Measurements from ENCODE around the gene MKRN2OS. TPM values are rescaled to one million over a fixed set of nuclear protein-coding genes. Genes with fewer than 3 reads are reported as not detected.

MKRN2OS gene
- polyA plus RNA-seq, 1 donor (not counting 4 experiments of a cell fraction or from before 2014, with no cell fraction given), result 4.0 TPM

DNA sequence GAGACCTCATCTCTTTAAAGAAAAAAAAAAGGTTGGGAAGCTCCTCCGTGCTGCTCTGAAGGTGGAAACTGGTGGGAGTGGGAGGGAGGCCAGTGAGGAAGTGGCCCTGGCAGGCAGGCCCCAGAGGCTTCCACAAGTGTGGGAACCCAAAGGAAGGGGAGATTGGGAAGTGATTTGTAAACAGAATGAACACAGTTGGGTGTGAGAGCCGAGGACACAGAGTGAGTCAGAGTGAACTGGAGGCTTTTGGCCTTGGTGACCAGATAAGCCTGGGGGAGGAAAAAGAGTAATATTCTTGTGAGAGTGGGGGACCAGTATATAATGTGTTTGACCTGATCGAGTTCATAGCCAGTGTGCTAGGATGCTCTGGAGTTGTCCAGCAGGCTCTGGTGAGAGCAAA is 34.6 kb upstream of the MKRN2OS start:
- Histone ChIP-seq H3K36me3 (ENCODE audit: control insufficient read depth in 2 of 2, extremely low read depth in 1 of 2, insufficient read depth in 2 of 2, low read length in 2 of 2) (peaks cover 33 to 37% of the 10 kb centered on the region in 2 experiments), H3K27me3 (ENCODE audit: control insufficient read depth, extremely low read depth, insufficient read depth, low read length) (no peaks in the 10 kb centered on the region), H4K20me1 (ENCODE audit: control insufficient read depth, extremely low read depth, insufficient read depth, low read length) (no peaks in the 10 kb centered on the region), H3K9me1 (ENCODE audit: control insufficient read depth, extremely low read depth, insufficient read depth, low read length) (no peaks in the 10 kb centered on the region), H3K9me3 (ENCODE audit: control insufficient read depth, low read depth, low read length) (no peaks in the 10 kb centered on the region), H2AFZ (ENCODE audit: control insufficient read depth, low read length) (no peak overlapping the region), H3K79me2 (ENCODE audit: control insufficient read depth, insufficient read depth, low read length) (no peaks in the 10 kb centered on the region), H3K4me2 (ENCODE audit: control insufficient read depth, extremely low read depth, insufficient read depth, low read depth, low read length) (no peak overlapping the region), H3K9ac (ENCODE audit: control insufficient read depth, extremely low read depth, insufficient read depth, low read length) (no peak overlapping the region), H3K4me3 (ENCODE audit: control insufficient read depth in 2 of 3, extremely low read depth in 1 of 3, insufficient read depth in 2 of 3, low read depth in 1 of 3, low read length in 3 of 3) (no peak overlapping the region), H3K4me1 (ENCODE audit: control insufficient read depth, extremely low read depth, insufficient read depth, low read length) (no peaks in the 10 kb centered on the region), H3K27ac (ENCODE audit: control insufficient read depth, insufficient read depth, low read length) (no peak overlapping the region)
- DNase-seq (ENCODE audit: low read depth, low spot score) (no peak), FAIRE-seq (no peak)
- dilution Hi-C loops (cut with MboI; ENCODE audit: extremely low pct_ligation_motif_present, low sequenced_read_pairs), result no loop called here
- TF ChIP-seq, protein P1, sequence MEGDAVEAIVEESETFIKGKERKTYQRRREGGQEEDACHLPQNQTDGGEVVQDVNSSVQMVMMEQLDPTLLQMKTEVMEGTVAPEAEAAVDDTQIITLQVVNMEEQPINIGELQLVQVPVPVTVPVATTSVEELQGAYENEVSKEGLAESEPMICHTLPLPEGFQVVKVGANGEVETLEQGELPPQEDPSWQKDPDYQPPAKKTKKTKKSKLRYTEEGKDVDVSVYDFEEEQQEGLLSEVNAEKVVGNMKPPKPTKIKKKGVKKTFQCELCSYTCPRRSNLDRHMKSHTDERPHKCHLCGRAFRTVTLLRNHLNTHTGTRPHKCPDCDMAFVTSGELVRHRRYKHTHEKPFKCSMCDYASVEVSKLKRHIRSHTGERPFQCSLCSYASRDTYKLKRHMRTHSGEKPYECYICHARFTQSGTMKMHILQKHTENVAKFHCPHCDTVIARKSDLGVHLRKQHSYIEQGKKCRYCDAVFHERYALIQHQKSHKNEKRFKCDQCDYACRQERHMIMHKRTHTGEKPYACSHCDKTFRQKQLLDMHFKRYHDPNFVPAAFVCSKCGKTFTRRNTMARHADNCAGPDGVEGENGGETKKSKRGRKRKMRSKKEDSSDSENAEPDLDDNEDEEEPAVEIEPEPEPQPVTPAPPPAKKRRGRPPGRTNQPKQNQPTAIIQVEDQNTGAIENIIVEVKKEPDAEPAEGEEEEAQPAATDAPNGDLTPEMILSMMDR (optimal IDR thresholded peaks at IDR 0.05 in 1 of 3, IDR thresholded peaks at IDR 0.05 in 1 of 3, conservative IDR thresholded peaks at IDR 0.05 in 1 of 3; ENCODE audit: extremely low read depth in 1 of 3, insufficient read depth in 2 of 3, low read length in 3 of 3), result no peak
- TF ChIP-seq EZH2 (IDR thresholded peaks at IDR 0.05; ENCODE audit: low read length), result no peak

GRCh38 chr3:12579456-12579855 is 34.2 kb upstream of the MKRN2OS start:
- Histone ChIP-seq H3K27ac (ENCODE audit: control insufficient read depth, insufficient read depth, low read length) (no peak overlapping the region), H3K36me3 (ENCODE audit: control insufficient read depth in 2 of 2, extremely low read depth in 1 of 2, insufficient read depth in 2 of 2, low read length in 2 of 2) (peaks cover 33 to 39% of the 10 kb centered on the region in 2 experiments), H4K20me1 (ENCODE audit: control insufficient read depth, extremely low read depth, insufficient read depth, low read length) (no peaks in the 10 kb centered on the region), H3K4me3 (ENCODE audit: control insufficient read depth in 2 of 3, extremely low read depth in 1 of 3, insufficient read depth in 2 of 3, low read depth in 1 of 3, low read length in 3 of 3) (no peak overlapping the region), H3K79me2 (ENCODE audit: control insufficient read depth, insufficient read depth, low read length) (no peaks in the 10 kb centered on the region), H3K27me3 (ENCODE audit: control insufficient read depth, extremely low read depth, insufficient read depth, low read length) (no peaks in the 10 kb centered on the region), H2AFZ (ENCODE audit: control insufficient read depth, low read length) (no peak overlapping the region), H3K9me3 (ENCODE audit: control insufficient read depth, low read depth, low read length) (no peaks in the 10 kb centered on the region), H3K4me2 (ENCODE audit: control insufficient read depth, extremely low read depth, insufficient read depth, low read depth, low read length) (no peak overlapping the region), H3K9ac (ENCODE audit: control insufficient read depth, extremely low read depth, insufficient read depth, low read length) (no peak overlapping the region), H3K9me1 (ENCODE audit: control insufficient read depth, extremely low read depth, insufficient read depth, low read length) (no peaks in the 10 kb centered on the region), H3K4me1 (ENCODE audit: control insufficient read depth, extremely low read depth, insufficient read depth, low read length) (no peaks in the 10 kb centered on the region)
- TF ChIP-seq EZH2 (IDR thresholded peaks at IDR 0.05; ENCODE audit: low read length), result no peak
- TF ChIP-seq, protein P1 (optimal IDR thresholded peaks at IDR 0.05 in 1 of 3, IDR thresholded peaks at IDR 0.05 in 1 of 3, conservative IDR thresholded peaks at IDR 0.05 in 1 of 3; ENCODE audit: extremely low read depth in 1 of 3, insufficient read depth in 2 of 3, low read length in 3 of 3), result no peak
- dilution Hi-C loops (cut with MboI; ENCODE audit: extremely low pct_ligation_motif_present, low sequenced_read_pairs), result no loop called here
- FAIRE-seq (no peak), DNase-seq (ENCODE audit: low read depth, low spot score) (no peak)
